Stimulated activated naive CD8-positive, alpha-beta T cell treated with anti-CD3 and anti-CD28 coated beads, Interleukin-15, Interleukin-2, amounts not matched to agents 100 ng/mL and 50 ng/mL, for 24 hours (primary cell): ENCODE data around the gene ZNF460.
"Not testable (repeated sequence)": the region's sequence is repeated elsewhere in the genome, so short reads cannot be mapped to it uniquely, and the experiment has no call there.

Experiments used
- H3K27ac Mint-ChIP-seq: one replicate; pipeline ENCODE4 v1.8.0; 2021; ENCODE audit warnings: mild to moderate bottlenecking, mixed read lengths
- H3K27me3 Mint-ChIP-seq: one replicate; pipeline ENCODE4 v1.8.0; 2021; ENCODE audit warnings: mixed read lengths
- H3K36me3 Mint-ChIP-seq: one replicate; pipeline ENCODE4 v1.8.0; 2021; ENCODE audit warnings: low read depth, mixed read lengths
- H3K4me1 Mint-ChIP-seq: one replicate; pipeline ENCODE4 v1.8.0; 2021; ENCODE audit warnings: low read depth, mixed read lengths
- H3K4me3 Mint-ChIP-seq: one replicate; pipeline ENCODE4 v1.8.0; 2021; ENCODE audit warnings: mild to moderate bottlenecking, mixed read lengths
- H3K9me3 Mint-ChIP-seq: one replicate; pipeline ENCODE4 v1.8.0; 2021; ENCODE audit warnings: mixed read lengths

The ZNF460 gene

GRCh38 chr19:57267291-57267690 is 13.0 kb upstream of the ZNF460 start:
- H3K27ac Mint-ChIP-seq, result no peak overlapping the region
- H3K9me3 Mint-ChIP-seq, result peaks cover 15% of the 10 kb centered on the region
- H3K36me3 Mint-ChIP-seq, result peaks cover 56% of the 10 kb centered on the region
- no peak overlapping the region for H3K4me3 Mint-ChIP-seq
- H3K27me3 Mint-ChIP-seq, result no peaks in the 10 kb centered on the region
- H3K4me1 Mint-ChIP-seq, result peaks cover 22% of the 10 kb centered on the region

DNA sequence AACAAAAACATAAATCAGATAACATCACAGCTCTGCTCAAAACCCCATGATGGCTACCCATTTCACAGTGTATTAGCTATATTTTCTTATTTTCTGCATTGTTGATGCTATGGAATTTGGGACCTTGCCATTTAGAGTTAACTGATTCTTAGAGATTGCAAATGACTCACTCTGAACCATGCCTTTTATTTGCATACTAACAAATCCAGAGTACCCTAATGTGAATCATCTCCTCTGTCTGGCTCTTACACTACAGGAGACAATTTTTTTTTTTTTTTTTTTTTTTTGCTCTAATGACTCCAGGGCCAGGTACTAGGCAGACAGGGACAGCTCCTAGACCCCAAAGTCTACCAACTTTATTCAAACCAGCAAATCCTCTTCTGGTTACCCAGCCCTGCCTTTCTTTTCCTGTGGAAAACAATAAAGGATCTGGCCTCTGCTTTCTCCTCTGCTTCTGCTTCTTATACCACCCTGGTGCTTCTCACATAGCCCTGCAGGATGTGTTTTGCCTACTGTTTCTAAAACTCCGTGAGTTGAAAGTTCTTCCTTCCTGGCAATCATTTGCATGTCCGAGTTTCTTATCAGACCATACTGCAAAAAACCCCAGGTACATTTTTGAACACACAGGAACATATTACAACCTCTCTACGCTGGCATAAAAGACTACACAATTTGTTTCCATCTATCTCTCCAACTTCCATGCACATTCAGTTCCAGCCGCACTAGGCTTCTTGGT is 10.6 kb upstream of the ZNF460 start:
- Mint-ChIP-seq H3K4me3 (no peak overlapping the region), H3K27me3 (no peaks in the 10 kb centered on the region), H3K27ac (peak overlapping the region; percentile 2), H3K36me3 (peaks cover 60% of the 10 kb centered on the region), H3K4me1 (peaks cover 37% of the 10 kb centered on the region), H3K9me3 (peaks cover 11% of the 10 kb centered on the region)

DNA sequence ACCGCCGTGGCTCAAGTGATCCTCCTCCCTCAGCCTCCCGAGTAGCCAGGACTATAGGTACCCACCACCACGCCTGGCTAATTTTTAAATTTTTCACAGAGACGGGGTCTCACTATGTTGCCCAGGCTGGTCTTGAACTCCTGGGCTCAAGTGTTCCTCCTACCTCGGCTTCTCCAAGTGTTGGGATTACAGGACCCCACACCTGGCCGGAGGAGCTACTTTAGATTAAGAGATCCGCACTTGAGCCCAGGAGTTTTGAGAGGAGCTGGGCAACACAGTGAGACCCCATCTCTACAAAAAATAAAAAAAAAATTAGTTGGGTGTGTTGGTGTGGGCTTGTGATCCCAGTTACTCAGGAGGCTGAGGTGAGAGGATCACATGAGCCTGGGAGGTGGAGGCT is 9.0 kb upstream of the ZNF460 start:
- no peaks in the 10 kb centered on the region for H3K27me3 Mint-ChIP-seq
- peaks cover 63% of the 10 kb centered on the region for H3K36me3 Mint-ChIP-seq
- H3K4me1 Mint-ChIP-seq, result peaks cover 39% of the 10 kb centered on the region
- H3K9me3 Mint-ChIP-seq, result no peaks in the 10 kb centered on the region
- H3K27ac Mint-ChIP-seq, result no peak overlapping the region
- no peak overlapping the region for H3K4me3 Mint-ChIP-seq

DNA sequence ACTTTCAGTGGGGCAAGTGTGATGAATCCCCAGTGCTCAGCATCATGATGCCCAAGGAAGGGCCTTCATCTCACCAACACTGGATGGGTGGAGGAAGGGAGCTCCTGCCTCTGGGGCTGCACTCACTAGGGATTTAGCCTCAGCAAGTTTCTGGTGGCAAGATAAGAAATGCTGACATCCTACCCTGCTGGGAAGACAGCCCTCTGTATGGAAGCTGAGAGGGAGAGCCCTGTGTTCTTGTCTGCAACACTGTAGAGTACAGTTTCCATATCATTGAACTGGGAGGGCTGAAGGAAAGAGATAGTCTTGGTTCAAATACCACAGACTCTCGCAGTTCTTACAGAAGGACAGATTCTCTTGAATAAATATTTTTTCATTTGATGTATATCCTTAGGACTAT is 7.3 kb upstream of the ZNF460 start:
- Mint-ChIP-seq H3K4me3 (no peak overlapping the region), H3K4me1 (peaks cover 39% of the 10 kb centered on the region), H3K27me3 (no peaks in the 10 kb centered on the region), H3K36me3 (peaks cover 63% of the 10 kb centered on the region), H3K27ac (peak overlapping the region; percentile 1), H3K9me3 (no peaks in the 10 kb centered on the region)

DNA sequence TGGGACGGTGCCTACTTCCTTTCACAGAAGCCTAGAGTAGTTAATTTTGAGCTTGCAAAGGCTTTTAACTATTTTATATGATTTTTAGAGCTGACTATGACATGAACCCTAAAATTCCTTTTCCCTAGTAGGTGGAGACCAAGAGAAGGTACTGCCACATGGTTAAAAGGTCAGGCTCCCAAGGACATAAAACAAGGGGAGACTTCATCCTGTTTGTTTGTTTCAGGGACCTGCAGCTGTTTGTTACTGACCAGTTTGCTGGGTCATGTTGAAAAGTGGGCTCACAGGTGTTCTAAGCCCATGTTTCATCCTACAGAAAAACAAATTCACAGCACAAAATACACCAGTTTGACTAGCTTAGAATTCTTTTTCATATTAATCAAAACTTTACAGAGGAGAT is 3.9 kb upstream of the ZNF460 start:
- Mint-ChIP-seq H3K27me3 (no peaks in the 10 kb centered on the region), H3K27ac (no peak overlapping the region), H3K4me1 (peaks cover 29% of the 10 kb centered on the region), H3K4me3 (no peak overlapping the region), H3K9me3 (no peaks in the 10 kb centered on the region), H3K36me3 (peaks cover 55% of the 10 kb centered on the region)

GRCh38 chr19:57278481-57278880 is 1.8 kb upstream of the ZNF460 start:
- not testable (repeated sequence) for H3K27ac Mint-ChIP-seq

GRCh38 chr19:57279418-57280164 is 694 bp upstream of the ZNF460 start:
- no peaks in the 10 kb centered on the region for H3K27me3 Mint-ChIP-seq
- peaks cover 61% of the 10 kb centered on the region for H3K36me3 Mint-ChIP-seq
- H3K4me3 Mint-ChIP-seq, result no peak overlapping the region
- H3K27ac Mint-ChIP-seq, result no peak overlapping the region
- peaks cover 38% of the 10 kb centered on the region for H3K4me1 Mint-ChIP-seq
- no peaks in the 10 kb centered on the region for H3K9me3 Mint-ChIP-seq

More at GRCh38 chr19:57278481-57278880, 1.8 kb upstream of the ZNF460 start:
- not testable (repeated sequence) for H3K27me3 Mint-ChIP-seq, H3K9me3 Mint-ChIP-seq, H3K4me3 Mint-ChIP-seq
- peaks cover 40% of the 10 kb centered on the region for H3K4me1 Mint-ChIP-seq
- peaks cover 57% of the 10 kb centered on the region for H3K36me3 Mint-ChIP-seq

- H3K36me3 Mint-ChIP-seq, result peaks cover 63% of the 10 kb centered on the region
- no peaks in the 10 kb centered on the region for H3K9me3 Mint-ChIP-seq
- no peak overlapping the region for H3K4me3 Mint-ChIP-seq
- H3K4me1 Mint-ChIP-seq, result peaks cover 46% of the 10 kb centered on the region
- H3K27ac Mint-ChIP-seq, result no peak overlapping the region
- H3K27me3 Mint-ChIP-seq, result no peaks in the 10 kb centered on the region
These were observed 696 bp downstream of the ZNF460 start for GRCh38 chr19:57280962-57281400.

DNA sequence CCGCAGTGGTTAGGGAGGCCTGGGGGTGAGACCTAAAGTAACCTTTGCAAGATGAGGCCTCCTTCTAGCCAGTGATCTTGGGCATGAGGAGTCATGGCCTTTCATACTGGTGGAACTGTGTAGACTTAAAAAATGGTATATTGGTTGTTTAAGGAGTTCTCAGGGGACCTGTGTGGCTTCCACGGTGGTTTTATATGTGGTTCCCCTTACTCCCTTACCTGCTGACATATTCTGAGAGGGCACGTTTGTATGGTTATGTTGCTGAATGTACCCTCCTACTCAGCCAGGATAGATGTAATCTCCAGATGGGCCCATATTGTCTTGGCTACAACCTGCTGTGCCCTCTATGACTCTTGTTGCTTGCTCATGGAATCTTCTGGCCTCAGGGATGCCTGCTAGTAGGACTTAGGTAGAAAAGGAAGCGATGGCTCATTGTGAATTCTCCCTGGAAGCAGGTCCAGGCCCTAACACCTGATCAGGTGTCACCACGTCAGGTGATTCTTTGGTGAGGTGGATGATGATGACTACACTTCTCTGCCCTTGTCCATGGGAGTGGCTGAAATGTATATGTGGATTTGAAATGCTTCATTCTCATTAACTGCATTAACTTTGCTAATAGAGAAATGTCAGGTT is 1.8 kb downstream of the ZNF460 start:
- peaks cover 50% of the 10 kb centered on the region for H3K4me1 Mint-ChIP-seq
- no peaks in the 10 kb centered on the region for H3K27me3 Mint-ChIP-seq
- H3K4me3 Mint-ChIP-seq, result no peak overlapping the region
- H3K9me3 Mint-ChIP-seq, result no peaks in the 10 kb centered on the region
- peaks cover 66% of the 10 kb centered on the region for H3K36me3 Mint-ChIP-seq
- H3K27ac Mint-ChIP-seq, result no peak overlapping the region

- peaks cover 91% of the 10 kb centered on the region for H3K36me3 Mint-ChIP-seq
- no peaks in the 10 kb centered on the region for H3K27me3 Mint-ChIP-seq
- H3K9me3 Mint-ChIP-seq, result peaks cover 32% of the 10 kb centered on the region
- H3K4me3 Mint-ChIP-seq, result no peak overlapping the region
- peaks cover 26% of the 10 kb centered on the region for H3K4me1 Mint-ChIP-seq
- H3K27ac Mint-ChIP-seq, result no peak overlapping the region
These were observed 8.1 kb downstream of the ZNF460 start for GRCh38 chr19:57288373-57288772.

DNA sequence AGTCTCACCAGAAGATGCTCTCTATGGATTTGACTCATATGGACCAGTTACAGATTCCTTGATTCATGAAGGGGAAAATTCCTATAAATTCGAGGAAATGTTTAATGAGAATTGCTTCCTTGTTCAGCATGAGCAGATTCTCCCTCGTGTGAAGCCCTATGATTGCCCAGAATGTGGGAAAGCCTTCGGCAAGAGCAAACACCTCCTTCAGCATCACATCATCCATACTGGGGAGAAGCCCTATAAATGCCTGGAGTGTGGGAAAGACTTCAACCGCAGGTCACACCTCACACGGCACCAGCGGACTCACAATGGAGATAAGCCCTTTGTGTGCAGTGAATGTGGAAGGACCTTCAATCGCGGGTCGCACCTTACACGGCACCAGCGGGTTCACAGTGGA is 10.7 kb downstream of the ZNF460 start:
- no peak overlapping the region for H3K27ac Mint-ChIP-seq
- H3K36me3 Mint-ChIP-seq, result peaks cover 95% of the 10 kb centered on the region
- H3K9me3 Mint-ChIP-seq, result peaks cover 52% of the 10 kb centered on the region
- peaks cover 5% of the 10 kb centered on the region for H3K4me1 Mint-ChIP-seq
- H3K4me3 Mint-ChIP-seq, result no peak overlapping the region
- H3K27me3 Mint-ChIP-seq, result no peaks in the 10 kb centered on the region

DNA sequence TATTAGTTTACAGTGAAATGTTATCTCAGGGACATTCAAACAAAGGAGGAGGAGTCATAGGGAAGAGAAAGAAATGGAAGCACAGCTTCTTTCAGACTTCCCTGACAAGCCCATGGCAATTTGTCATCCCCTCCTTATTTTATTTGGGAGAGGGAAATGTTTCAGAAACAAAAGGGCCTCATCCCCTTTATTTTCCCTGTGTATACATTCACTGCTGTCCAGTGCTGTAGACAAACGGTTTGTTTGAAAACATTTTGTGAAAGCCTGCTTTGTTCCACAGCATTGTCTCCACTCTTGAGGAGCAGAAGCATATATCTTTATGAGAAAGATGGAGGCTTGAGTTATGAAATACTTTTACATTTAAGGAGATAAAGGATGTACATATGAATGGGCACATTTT is 12.3 kb downstream of the ZNF460 start:
- Mint-ChIP-seq H3K9me3 (peaks cover 60% of the 10 kb centered on the region), H3K36me3 (peaks cover 95% of the 10 kb centered on the region), H3K4me3 (no peak overlapping the region), H3K4me1 (peaks cover 5% of the 10 kb centered on the region), H3K27me3 (no peaks in the 10 kb centered on the region), H3K27ac (no peak overlapping the region)

DNA sequence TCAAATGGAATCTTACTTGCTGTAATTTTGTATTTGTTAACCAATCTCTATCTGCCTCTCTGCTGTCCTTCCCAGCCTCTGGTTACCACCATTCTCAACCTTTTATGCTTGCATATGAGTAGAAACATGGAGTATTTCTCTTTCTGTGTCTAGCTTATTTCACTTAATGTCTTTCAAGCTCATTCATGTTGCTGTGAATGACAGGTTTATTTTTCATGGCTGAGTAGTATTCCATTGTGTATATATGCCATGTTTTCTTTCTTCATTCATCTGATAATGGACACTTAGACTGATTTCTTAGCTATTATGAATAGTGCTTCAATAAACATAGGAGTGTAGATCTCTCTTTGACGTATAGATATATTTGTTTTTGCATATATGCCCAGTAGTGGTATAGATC is 13.4 kb downstream of the ZNF460 start:
- H3K9me3 Mint-ChIP-seq, result peaks cover 69% of the 10 kb centered on the region
- H3K36me3 Mint-ChIP-seq, result peaks cover 95% of the 10 kb centered on the region
- no peak overlapping the region for H3K4me3 Mint-ChIP-seq
- H3K27me3 Mint-ChIP-seq, result no peaks in the 10 kb centered on the region
- peaks cover 10% of the 10 kb centered on the region for H3K4me1 Mint-ChIP-seq
- H3K27ac Mint-ChIP-seq, result no peak overlapping the region

GRCh38 chr19:57302020-57302465 is 21.8 kb downstream of the ZNF460 start:
- Mint-ChIP-seq H3K4me1 (peaks cover 19% of the 10 kb centered on the region), H3K36me3 (peaks cover 77% of the 10 kb centered on the region), H3K4me3 (no peak overlapping the region), H3K27me3 (no peaks in the 10 kb centered on the region), H3K9me3 (peaks cover 14% of the 10 kb centered on the region), H3K27ac (no peak overlapping the region)

- H3K9me3 Mint-ChIP-seq, result peaks cover 9% of the 10 kb centered on the region
- no peaks in the 10 kb centered on the region for H3K27me3 Mint-ChIP-seq
- no peak overlapping the region for H3K4me3 Mint-ChIP-seq
- H3K27ac Mint-ChIP-seq, result no peak overlapping the region
- peaks cover 15% of the 10 kb centered on the region for H3K4me1 Mint-ChIP-seq
- H3K36me3 Mint-ChIP-seq, result peaks cover 69% of the 10 kb centered on the region
These were observed 22.6 kb downstream of the ZNF460 start for GRCh38 chr19:57302727-57303401.
